Adrenal gland (tissue), 5 donors: ENCODE results near the gene PSME1.
A peak's percentile ranks its signal among the peaks of the same experiment; 100 is the strongest.

ENCODE experiments used
- CTCF ChIP-seq, 6 experiments: fragments of 450-650 bp in 4 of 6; fragments of 200-600 bp in 2 of 6; sonication (generic) in 1 of 6; IDR thresholded peaks; 1 replicate in 5 of 6; 2 replicates in 1 of 6; pipeline versions ENCODE4 v1.5.1 to v1.8.0; 2016 to 2021; ENCODE audit warnings: antibody characterized with exemption in 6 of 6, mild to moderate bottlenecking in 2 of 6, moderate library complexity in 1 of 6
- POLR2A ChIP-seq, 2 donors: fragments of 450-650 bp; IDR thresholded peaks; one replicate each; pipeline ENCODE4 v1.6.1; 2017; ENCODE audit warnings: antibody characterized with exemption in 2 of 2, mild to moderate bottlenecking in 2 of 2, moderate library complexity in 1 of 2
- donor health status: DM: no; HTN: no; CAD: no.

- TF ChIP-seq CTCF (IDR thresholded peaks at IDR 0.05) (peak; percentile 39 to 78 (median 69)), POLR2A (IDR thresholded peaks at IDR 0.05) (peak; percentile 71 to 94)
These were observed 5.3 kb downstream of the PSME1 start, which contains the start of gene EMC9 for GRCh38 chr14:24141097-24141880.
